NCI-H774 (cell line): ENCODE data around the gene FUT4.
A peak's percentile ranks its signal among the peaks of the same experiment; 100 is the strongest.
"Not testable (repeated sequence)": the region's sequence is repeated elsewhere in the genome, so short reads cannot be mapped to it uniquely, and the experiment has no call there.

Source experiments
- DNase-seq: peaks from one replicate; lab custom pipeline; 2025; lab: John Stamatoyannopoulos, UW

The FUT4 gene

GRCh38 chr11:94543695-94544645 lies at the start of gene FUT4:
TSS of gene FUT4 (plus strand) at chr11:94543921. CDS start at chr11:94544134, 213 bp downstream.
- peak; percentile 89 for DNase-seq

DNA sequence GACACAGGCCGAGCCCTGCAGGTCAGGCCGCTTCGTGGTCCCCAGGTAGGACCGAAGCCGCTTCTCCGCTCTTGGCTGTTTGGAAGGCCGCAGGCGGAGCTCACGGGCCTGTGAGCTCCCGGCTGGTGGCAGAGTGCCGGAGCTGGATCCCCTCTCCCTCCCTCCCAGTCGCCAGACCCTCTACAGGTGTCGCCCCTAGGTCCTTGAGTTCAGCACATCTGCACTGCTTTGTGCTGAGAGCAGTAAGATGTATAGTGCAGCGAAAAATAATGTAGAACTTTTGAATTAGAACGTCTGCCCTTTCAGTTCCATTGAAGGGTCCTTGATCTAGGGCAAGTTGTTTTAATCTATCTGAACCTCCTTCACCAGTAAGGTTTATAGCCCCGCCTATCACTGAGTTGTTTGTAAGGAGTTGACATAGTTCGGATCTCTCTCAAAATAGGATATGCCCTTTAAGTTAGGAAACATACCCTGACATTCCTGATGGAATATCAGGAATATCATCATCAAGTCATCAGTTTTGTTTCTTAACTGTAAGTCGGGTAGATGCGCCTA lies 49.5 kb upstream of the FUT4 start:
- DNase-seq = peak; percentile 57

DNA sequence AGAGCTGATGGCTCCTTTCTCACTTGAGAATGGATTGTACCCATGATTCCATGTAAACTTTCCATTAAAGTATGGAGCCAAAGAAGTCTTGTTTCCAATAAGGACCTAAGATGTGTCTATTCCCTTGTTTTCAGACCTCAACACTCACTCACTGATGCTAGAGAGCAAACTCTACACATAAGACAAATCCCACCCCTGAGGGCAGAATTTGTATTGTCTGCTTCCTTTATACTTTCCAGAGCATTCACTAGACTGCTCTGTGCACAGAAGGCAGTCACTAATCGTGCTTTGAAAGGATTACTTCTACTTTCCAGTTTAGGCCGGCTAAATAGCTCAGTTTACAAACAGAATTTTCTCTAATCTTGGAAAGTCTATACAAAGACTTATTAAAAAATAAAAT lies 43.5 kb upstream of the FUT4 start:
- no peak for DNase-seq

DNA sequence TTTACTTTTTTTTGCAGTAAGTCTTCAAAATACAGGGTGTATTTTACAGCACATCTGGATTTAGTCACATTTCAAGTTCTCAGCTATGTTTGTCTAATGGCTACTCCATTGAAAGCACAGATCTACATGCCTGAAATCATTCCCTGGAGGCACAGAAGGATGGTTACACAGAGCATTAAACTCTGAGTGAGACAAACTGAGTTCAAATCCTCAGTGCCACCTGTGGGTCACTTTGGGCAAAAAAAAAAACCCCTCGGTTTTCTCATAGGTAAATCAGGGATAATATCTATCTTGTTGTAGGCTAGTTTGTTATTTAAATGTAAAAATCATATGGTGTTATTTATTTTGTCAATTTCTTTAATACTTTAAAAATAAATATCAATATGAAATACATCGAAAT lies 42.2 kb upstream of the FUT4 start:
- DNase-seq = no peak

DNA sequence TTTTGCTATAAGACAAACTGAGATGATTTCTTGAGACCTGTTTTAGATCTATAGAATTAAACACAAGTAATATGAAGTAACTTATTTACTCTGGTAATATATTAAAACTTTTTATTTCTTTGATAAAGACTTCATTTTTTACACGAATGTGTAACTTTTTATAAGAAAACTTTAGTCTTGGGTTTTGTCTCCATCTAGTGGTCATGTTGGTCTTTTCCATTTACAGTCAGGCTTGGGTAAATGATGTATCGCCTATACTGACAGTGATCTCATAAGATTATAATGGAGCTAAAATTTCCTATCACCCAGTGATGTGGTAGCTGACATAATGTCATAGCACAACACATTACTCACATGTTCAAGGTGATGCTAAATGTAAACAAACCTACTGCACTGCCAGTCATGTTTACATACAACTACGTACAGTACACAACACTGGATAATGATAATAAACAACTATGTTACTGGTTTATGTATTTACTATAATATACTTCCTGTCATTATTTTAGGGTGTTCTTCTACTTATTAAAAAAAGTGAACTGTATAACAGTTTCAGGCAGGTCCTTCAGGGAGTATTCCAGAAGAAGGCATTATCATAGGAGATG lies 38.9 kb upstream of the FUT4 start:
- peak; percentile 39 for DNase-seq

- DNase-seq = not testable (repeated sequence)
These were observed 37.2 kb upstream of the FUT4 start for GRCh38 chr11:94506513-94506912.

GRCh38 chr11:94507485-94507884 lies 36.2 kb upstream of the FUT4 start:
- no peak for DNase-seq

DNA sequence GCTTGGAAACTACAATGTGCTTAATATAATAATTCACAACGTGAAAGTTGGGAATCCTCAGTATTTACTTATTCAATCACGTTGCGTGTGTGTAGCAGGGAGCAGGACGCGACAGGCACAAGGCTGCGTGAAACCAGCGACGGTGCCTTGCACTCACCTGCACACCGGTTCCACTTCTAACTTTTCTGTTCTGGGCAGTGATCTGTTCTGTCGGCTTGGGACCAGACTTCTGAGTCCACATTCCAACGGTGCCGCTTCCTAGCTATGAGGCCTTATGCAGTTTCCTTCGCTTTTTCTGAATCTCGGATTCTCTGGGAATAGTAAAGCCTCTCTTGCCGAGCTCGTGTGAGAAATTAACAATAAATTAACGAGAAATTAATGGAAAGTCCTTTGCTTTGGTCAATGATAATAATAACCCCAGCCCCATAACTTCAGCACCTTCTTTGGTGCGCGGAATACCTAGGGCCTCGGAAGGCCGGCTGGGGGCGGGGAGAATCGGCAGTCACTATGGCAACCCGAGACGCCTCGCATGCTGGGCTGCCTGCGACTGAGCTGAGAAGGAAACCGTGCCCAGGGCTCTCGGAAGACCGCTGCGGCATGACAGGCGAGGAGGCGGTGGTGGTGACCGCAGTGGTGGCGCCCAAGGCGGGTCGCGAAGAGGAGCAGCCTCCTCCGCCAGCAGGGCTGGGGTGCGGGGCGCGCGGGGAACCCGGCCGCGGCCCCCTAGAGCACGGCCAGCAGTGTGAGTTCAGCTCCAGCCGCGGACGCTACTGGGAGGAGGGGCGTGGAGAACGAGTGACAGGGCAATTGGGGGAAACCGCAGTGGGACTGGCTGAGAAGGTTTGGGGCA lies 31.6 kb upstream of the FUT4 start, which contains the start of gene C11orf97:
TSS of gene C11orf97 (plus strand) at position 530 of the 850 bp plus-strand sequence. CDS start at position 598, 68 bp downstream.
- peak; percentile 54 for DNase-seq

DNA sequence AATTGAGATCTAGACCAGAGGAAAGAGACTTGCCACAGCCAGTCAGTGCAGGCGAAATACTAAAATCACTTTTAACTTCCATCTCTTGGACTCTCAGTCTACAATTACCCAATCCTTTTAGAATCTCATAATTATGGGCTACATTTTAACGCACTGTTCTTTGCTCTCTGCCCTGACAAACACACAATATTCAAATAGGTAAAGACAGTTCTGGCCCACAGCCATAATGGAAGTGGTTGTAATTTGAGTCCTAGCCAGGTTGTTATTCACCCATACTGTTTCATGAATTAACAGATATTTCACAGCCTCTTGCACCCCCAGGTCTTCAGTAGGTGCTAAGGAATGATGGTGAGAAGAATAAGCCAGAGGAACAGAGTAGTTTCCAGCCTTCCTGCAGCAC lies 30.6 kb upstream of the FUT4 start:
- DNase-seq = peak; percentile 29

- no peak for DNase-seq
These were observed 28.3 kb upstream of the FUT4 start for GRCh38 chr11:94515398-94515797.

DNA sequence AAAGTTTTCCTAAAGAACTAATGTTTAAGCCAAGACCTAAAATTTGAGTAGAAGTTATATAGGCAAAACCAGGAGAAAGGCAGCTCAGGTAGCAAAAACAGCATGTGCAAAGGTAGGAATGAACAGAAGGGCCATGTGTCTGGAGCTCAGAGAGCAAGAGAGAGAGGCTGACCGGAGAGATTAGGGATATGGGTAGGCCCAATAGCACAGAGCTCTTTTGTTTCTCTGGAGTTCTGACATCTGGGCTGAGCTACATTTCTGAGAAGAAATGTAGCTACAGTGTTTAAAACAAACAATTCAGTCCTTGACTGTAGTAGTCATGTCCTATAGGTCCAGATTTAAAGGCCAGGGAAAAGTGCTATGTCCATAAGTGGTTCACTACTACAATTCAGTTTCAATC lies 27.0 kb upstream of the FUT4 start:
- DNase-seq = no peak

DNA sequence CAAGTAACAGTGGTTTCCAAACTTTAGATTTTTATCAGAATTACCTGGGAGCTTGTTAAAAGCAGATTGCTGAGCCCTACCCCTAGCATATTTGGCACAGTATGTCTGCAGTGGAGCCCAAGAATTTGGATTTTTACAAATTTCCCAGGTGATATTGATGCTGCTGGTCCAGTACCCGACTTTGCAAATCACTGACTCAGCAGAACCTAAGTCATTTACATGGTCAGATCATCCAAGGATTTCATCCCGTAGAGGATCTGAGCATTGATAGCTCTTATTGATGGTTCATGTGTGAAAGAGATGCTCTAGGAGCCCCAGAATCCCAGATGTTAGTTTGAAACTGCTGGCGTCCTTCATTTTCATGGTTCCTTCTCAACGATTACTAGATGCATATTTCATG lies 25.4 kb upstream of the FUT4 start:
- DNase-seq = no peak

DNA sequence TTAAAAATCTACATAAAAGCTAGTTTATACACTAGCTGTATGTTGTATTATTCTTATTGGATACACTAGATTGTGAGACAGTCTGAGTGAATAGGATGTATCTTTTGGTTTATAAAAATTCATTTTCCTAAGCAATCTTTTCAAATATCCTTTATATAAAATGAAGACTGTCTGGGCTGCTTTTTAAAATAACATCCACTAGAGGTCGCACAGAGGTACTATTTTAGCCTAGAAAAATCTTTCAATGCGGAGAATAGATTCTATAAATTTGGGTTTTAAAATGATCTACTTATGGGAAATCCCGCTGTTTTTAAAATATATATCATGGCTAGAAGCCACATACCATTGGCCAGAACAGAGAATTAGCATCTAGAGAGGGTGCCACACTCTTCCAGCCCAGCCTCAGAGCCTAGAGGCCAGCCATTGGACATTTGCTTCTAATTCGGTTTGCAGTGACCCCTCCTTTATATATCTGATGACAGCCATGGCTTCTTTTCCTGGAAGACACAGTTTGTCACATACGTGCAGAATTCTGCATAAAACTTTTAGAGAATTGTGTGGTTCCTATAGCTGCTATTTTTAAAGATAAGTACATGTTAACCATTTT lies 24.1 kb upstream of the FUT4 start:
- DNase-seq = peak; percentile 9

GRCh38 chr11:94521684-94522083 lies 22.0 kb upstream of the FUT4 start:
- DNase-seq = no peak

DNA sequence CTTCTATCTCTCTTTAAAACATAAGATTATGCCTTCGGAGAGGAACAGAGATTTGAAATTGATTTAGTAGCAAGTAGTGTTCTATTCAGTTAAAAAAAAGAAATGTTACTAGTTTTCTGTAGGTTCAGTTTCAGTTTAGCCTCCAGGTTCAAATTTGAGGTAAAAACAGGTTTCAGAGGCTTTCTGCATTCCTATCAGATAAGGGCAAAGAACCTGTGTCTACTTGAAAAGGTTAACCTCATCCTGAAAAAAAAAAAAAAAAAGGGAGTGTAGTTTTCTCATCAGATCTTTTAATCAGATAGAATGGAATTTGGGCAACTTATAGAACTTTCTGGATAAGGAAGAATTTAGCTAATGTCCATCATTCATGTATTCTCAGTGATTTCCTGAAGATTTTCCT lies 19.4 kb upstream of the FUT4 start:
- no peak for DNase-seq

DNA sequence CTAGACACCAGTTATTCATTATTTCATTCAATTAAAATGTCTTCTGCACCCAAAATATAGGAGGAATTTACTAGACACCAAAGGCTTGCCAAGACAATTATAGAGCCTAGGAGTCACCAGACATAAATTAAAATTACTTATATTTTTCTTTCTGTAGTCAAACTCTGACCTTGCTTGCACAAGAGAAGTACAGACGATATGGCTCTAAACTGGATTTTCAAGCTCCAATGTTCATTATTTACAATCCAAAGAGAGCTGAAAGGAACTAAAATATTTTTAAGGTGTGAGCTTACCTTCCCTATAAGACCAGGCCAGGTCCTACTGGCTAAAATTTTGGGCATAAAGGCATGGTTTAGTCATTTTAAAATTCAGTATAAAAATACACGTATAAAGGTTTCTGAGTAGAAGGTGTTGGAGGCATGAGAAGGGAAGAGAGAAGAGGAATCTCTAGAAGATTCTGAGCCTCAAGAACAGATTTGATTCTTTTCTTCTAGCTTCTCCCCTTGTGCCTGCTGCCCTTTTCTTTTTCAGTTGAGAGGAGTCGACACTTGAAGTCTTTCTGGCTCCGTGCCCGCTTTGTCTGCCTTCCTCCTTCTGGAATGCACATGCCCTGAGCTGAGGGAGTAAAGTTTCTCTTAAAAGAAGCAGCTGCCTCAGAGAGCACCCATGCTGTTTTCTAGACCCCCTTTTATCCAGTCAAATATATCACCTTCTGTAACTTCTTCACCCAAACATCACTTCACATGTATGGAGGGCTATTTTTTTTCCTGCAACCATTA lies 18.0 kb upstream of the FUT4 start:
- DNase-seq = no peak

DNA sequence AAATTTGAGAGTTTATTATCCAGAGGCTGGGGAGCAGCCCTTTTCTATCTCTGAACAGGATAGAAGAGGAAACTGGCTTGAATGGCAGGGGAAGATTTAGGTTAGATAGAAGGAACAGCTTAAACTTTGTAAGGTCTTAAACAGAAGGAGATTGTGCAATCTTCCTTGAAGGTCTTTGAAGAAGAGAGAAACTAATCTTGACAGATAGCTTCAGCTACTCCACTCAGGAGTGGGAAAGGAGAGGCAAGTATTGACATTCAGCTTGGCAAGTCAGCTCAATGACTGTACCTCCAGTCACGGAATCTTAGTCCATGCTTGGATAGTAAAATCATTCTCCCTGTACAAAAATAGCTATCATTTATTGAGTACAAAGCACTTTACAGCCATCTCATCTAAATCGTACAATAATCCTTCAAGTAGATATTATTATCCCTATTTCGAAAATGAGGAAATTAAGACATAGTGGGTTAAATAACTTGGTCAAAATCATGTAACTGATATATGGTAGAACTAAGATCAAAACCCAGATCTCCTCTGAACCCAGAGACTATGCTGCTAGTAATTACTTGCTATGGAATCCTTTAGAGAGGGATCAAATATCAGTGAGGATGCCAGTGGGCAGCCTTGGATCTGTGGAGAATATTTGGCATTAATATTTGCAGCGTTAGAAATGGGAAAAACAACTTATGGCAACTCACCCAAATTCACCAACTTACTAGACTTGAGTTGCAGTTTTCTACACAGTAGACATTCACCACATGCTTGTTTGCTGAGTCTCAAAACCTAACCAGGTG lies 16.9 kb upstream of the FUT4 start:
- no peak for DNase-seq

DNA sequence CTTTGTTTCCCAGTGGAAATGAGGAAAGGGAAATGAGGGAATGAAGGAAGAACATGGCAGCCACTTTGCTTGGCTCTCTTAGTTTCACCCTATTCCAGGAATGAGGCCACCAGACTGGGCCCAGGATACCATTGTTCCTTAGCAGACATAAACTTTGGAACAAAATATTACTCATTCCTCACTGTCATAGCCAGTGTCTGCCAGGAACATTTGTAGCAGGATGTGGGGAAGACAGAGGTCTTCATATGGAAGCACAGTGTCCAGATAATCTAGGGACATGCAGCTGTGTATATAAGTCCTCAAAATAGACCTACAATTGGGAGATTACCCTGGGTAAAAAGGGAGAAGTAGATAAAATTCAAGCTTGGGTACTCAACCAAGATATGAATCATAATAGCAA lies 15.2 kb upstream of the FUT4 start:
- no peak for DNase-seq

GRCh38 chr11:94532211-94532610 lies 11.5 kb upstream of the FUT4 start:
- DNase-seq = no peak

DNA sequence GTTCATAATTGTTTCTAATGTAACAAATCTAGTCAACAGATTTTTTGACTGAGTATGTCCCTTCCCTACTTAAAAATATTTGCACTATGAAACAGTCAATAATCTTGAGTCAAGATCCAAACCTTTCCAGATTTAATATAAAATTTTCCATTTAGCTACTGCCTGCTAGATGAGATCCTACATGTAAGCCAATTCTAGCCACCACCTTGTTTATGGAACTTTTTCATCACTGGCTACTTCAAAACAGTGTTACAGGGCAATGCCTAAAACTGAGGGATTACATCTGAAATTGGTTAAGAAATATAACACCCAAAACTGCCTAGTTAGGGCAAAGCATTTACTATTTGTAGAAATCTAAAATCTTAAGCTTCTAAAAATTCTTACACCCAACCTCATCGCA lies 10.5 kb upstream of the FUT4 start:
- DNase-seq = no peak
